ENCODE data around the gene SEC16A. TPM values are rescaled to one million over a fixed set of nuclear protein-coding genes. Genes with fewer than 3 reads are reported as not detected.

The SEC16A gene
- total and polyA plus RNA-seq, 3 donors from 2014 or later = 67.8 to 103 (median 90.4) TPM

DNA sequence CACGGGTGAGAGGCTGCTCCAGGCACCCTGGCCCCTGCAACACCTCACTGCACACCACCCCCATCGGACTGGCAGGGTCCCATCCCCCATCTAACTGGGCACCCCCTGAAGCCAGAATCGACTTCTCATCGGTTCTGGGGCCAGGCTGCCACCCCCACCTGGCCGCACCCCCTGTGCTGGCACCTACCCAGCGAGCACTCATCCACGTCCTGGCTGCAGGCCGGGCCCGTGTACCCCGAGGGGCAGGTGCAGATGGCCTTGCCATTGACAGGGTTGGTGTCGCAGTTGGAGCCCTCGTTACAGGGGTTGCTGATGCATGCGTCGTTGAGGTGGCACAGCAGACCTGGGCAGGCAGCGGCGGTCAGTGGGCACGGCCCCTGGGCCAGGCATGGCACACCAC lies 35.1 kb upstream of the SEC16A start:
- Histone ChIP-seq H3K4me3 (no peak overlapping the region), H3K36me3 (ENCODE audit: low read depth, missing control alignments) (no peaks in the 10 kb centered on the region), H3K9me3 (no peaks in the 10 kb centered on the region), H3K27me3 (no peaks in the 10 kb centered on the region), H3K27ac (no peak overlapping the region), H3K4me1 (no peaks in the 10 kb centered on the region)
- DNase-seq = no peak
- intact Hi-C loops (cut with DNase I; ENCODE audit: low total_unique reads) = no loop called here
- no peak for TF ChIP-seq POLR2A (IDR thresholded peaks at IDR 0.05)
- TF ChIP-seq, protein P1, sequence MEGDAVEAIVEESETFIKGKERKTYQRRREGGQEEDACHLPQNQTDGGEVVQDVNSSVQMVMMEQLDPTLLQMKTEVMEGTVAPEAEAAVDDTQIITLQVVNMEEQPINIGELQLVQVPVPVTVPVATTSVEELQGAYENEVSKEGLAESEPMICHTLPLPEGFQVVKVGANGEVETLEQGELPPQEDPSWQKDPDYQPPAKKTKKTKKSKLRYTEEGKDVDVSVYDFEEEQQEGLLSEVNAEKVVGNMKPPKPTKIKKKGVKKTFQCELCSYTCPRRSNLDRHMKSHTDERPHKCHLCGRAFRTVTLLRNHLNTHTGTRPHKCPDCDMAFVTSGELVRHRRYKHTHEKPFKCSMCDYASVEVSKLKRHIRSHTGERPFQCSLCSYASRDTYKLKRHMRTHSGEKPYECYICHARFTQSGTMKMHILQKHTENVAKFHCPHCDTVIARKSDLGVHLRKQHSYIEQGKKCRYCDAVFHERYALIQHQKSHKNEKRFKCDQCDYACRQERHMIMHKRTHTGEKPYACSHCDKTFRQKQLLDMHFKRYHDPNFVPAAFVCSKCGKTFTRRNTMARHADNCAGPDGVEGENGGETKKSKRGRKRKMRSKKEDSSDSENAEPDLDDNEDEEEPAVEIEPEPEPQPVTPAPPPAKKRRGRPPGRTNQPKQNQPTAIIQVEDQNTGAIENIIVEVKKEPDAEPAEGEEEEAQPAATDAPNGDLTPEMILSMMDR (IDR thresholded peaks at IDR 0.05) = no peak
- WGBS, 2 donors = 95 to 100% methylated on average over 3 to 17 of the region's 17 CpGs

DNA sequence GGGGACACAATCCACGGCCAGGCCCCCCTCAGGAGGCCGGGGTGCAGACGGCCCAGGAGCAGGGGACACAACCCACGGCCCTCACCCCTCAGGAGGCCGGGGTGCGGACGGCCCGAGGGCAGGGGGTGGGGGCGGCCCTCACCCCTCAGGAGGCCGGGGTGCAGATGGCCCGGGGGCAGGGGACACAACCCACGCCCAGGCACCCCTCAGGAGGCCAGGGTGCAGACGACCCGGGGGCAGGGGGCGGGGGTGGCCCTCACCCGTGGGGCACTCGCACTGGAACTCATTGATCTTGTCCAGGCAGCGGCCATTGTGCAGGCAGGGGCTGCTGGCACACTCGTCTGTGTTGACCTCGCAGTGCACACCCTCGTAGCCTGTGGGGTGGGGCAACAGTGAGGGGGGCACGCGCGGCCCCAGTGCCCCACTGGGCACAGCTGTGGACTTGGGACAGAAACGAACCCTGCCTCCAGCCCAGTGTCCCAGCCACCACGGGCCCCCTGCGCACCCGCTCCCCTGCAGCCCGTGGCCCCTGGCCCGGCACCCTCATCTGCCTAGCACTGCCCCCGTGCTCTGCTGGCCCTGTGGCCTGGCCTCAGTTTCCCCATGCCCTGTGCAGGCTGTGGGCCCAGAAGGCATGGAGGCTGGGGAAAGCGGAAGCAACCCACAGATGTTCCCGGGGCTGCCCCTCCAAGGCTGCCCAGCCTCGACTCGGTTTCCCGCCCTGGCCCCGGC lies 34.3 kb upstream of the SEC16A start:
- WGBS, 2 donors = 90 to 93% methylated on average over 5 to 35 of the region's 37 CpGs
- Histone ChIP-seq H3K9me3 (no peaks in the 10 kb centered on the region), H3K27ac (no peak overlapping the region), H3K4me3 (no peak overlapping the region), H3K36me3 (ENCODE audit: low read depth, missing control alignments) (no peaks in the 10 kb centered on the region), H3K27me3 (no peaks in the 10 kb centered on the region), H3K4me1 (no peaks in the 10 kb centered on the region)
- intact Hi-C loops (cut with DNase I; ENCODE audit: low total_unique reads) = no loop called here
- no peak for DNase-seq
- TF ChIP-seq, protein P1 (IDR thresholded peaks at IDR 0.05) = no peak
- TF ChIP-seq POLR2A (IDR thresholded peaks at IDR 0.05) = no peak

DNA sequence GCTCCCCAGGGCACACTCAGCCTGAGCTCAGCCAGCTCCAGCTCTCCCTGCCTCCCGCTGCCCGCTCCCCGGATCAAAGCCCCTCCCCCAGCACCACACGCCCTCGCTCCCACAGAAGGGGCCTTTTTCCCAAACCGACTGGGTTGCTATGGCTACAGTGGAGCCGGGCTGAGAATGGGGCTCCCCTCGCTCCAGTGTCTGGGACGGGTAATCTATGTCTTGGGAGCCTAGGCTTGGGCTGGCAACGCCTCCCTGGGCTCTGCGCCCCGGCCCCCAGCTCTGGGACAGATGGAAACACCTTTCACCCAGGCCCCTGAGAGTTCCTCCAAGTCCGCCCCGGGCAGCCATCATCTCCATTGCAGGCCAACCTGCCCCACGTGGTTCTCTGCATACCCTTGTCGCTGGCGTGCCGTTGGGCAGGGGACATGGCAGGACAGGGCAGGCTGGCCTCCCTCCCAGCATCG lies 33.4 kb upstream of the SEC16A start:
- no peaks in the 10 kb centered on the region for H3K36me3 ChIP-seq (ENCODE audit: low read depth, missing control alignments)
- intact Hi-C loops (cut with DNase I; ENCODE audit: low total_unique reads) = no loop called here
- TF ChIP-seq POLR2A (IDR thresholded peaks at IDR 0.05) = no peak
- TF ChIP-seq, protein P1 (IDR thresholded peaks at IDR 0.05) = no peak
- H3K27me3 ChIP-seq = no peaks in the 10 kb centered on the region
- H3K4me3 ChIP-seq = no peak overlapping the region
- DNase-seq = no peak
- no peaks in the 10 kb centered on the region for H3K9me3 ChIP-seq
- no peaks in the 10 kb centered on the region for H3K4me1 ChIP-seq
- H3K27ac ChIP-seq = no peak overlapping the region
- WGBS, 2 donors = 80 to 89% methylated on average over 2 to 19 of the region's 19 CpGs

DNA sequence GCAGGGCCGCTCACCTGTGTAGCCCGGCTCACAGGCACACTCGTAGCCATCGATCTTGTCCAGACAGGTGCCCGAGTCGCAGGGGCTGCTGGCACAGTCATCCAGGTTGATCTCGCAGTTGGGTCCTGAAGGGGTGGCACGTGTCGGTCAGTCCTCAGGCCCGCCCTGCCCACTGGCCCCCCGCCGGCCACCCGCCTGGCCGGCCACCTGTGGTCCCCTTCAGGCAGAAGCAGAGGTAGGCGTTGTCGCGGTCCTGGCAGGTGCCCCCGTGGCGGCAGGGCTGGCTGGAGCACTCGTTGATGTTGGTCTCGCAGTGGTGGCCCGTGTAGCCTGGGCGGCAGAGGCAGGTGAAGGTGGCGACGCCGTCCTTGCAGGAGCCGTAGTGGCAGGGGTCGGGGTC lies 32.4 kb upstream of the SEC16A start:
- Histone ChIP-seq H3K4me3 (no peak overlapping the region), H3K36me3 (ENCODE audit: low read depth, missing control alignments) (no peaks in the 10 kb centered on the region), H3K27me3 (no peaks in the 10 kb centered on the region), H3K27ac (no peak overlapping the region), H3K9me3 (no peaks in the 10 kb centered on the region), H3K4me1 (no peaks in the 10 kb centered on the region)
- intact Hi-C loops (cut with DNase I; ENCODE audit: low total_unique reads) = no loop called here
- DNase-seq = no peak
- WGBS, 2 donors = 94% methylated on average over 28 of the region's 28 CpGs; no CpG with 5 or more reads in 1 of the 2 donors
- TF ChIP-seq, protein P1 (IDR thresholded peaks at IDR 0.05) = no peak
- no peak for TF ChIP-seq POLR2A (IDR thresholded peaks at IDR 0.05)
